Erythroblast (primary cell): ENCODE results near the gene FABP7.

Source experiments
- GATA1 ChIP-seq: IDR thresholded peaks from 2 replicates; pipeline ENCODE4 v1.6.1; 2011; ENCODE audit warnings: low read depth, mild to moderate bottlenecking, control low read depth, low read length, moderate library complexity
- POLR2A ChIP-seq: IDR thresholded peaks from 2 replicates; pipeline ENCODE4 v1.6.1; 2011; ENCODE audit warnings: mild to moderate bottlenecking, low read length

DNA sequence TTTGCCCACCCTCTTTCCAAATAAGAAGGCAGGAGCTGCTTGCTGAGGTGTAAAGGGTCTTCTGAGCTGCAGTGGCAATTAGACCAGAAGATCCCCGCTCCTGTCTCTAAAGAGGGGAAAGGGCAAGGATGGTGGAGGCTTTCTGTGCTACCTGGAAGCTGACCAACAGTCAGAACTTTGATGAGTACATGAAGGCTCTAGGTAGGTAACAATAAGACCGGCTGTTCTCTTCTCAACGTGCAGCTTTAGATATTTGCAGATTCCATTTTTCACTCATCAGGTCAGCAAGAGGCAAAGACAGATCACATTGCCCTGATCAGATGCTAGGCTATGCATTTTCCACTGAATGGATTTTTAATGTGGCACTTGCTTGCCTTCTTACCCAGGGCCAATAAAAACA, at the start of gene FABP7:
- TF ChIP-seq POLR2A (no peak), GATA1 (no peak)
